Renal cortex interstitium (tissue), 3 donors: ENCODE data around the gene FUBP3. TPM values are rescaled to one million over a fixed set of nuclear protein-coding genes. Genes with fewer than 3 reads are reported as not detected.

Source experiments
- polyA plus RNA-seq, 3 donors: library from polyadenylated mRNA; unstranded; fragments of 120-200 nt; gene quantifications; one replicate each; pipeline ENCODE4 v1.2.1, GENCODE V29; 2013; ENCODE audit not compliant: insufficient read length in 3 of 3

Gene FUBP3
- polyA plus RNA-seq, 3 donors, result 76.6 to 88.6 (median 77.7) TPM

Other genes with a start within 250 kb of the FUBP3 start
- gene ASS1, start 134.6 kb upstream of the FUBP3 start, polyA plus RNA-seq, result 100 to 1,000 TPM; 298 to 320 (median 309) TPM
- gene PRDM12, start 85.0 kb downstream of the FUBP3 start, polyA plus RNA-seq, result not detected
- 10 to 100 TPM; 40.5 to 43.4 (median 42.8) TPM for gene EXOSC2, start 114.2 kb downstream of the FUBP3 start, polyA plus RNA-seq